ENCODE data around the gene LAMB2. TPM values are rescaled to one million over a fixed set of nuclear protein-coding genes. Genes with fewer than 3 reads are reported as not detected.

LAMB2 gene
- total RNA-seq, 4 donors from 2014 or later, result 293 to 476 (median 348) TPM

GRCh38 chr3:49123687-49124086 is 9.2 kb downstream of the LAMB2 start:
- Histone ChIP-seq H3K9me3 (no peaks in the 10 kb centered on the region), H3K4me3 (no peak overlapping the region), H3K4me1 (peaks cover 4 to 14% (median 8%) of the 10 kb centered on the region in 4 donors), H3K27ac (no peak overlapping the region), H3K27me3 (no peaks in the 10 kb centered on the region), H3K36me3 (peaks cover 0 to 51% (median 0%) of the 10 kb centered on the region in 3 donors)
- DNase-seq, result no peak
- TF ChIP-seq CTCF (IDR thresholded peaks at IDR 0.05), result no peak
- TF ChIP-seq POLR2A (IDR thresholded peaks at IDR 0.05), result no peak

DNA sequence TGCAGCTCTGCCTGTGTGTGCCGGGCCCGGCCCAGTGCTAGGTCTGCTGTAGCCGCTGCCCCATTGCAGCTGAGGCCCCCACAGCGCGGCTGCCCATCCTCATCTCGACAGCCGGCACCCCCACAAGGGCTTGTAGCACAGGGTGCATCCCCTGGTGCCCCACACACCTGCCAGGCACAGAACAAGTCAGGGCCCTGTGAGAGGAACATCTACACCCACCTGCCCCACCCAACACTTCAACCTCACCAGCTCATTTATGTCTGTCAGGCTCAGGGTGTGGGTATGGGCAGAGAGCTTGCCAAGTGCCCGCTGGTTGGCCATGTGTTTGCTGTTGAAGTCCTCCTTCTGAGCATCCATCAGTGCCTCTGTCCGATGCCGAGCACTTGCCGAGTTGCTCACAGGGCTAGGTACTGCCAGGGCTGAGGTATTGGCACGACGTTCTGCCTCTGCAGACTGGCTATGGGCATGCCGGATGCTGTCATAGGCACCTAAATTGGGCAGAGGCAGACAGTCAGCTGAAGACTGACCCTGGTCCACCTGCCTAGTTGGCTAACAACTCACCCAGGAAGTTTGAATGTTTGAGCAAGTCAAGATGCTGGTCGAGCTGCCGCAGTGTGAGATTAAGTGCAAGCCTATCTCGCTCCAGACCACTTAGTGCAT is 9.8 kb downstream of the LAMB2 start:
- no peak for DNase-seq
- no peaks in the 10 kb centered on the region for H3K27me3 ChIP-seq
- H3K27ac ChIP-seq, result no peak overlapping the region
- no peaks in the 10 kb centered on the region for H3K9me3 ChIP-seq
- H3K36me3 ChIP-seq, result peaks cover 0 to 58% (median 0%) of the 10 kb centered on the region in 3 donors
- H3K4me3 ChIP-seq, result no peak overlapping the region
- peaks cover 4 to 14% (median 8%) of the 10 kb centered on the region in 4 donors for H3K4me1 ChIP-seq
- TF ChIP-seq CTCF (IDR thresholded peaks at IDR 0.05), result no peak
- no peak for TF ChIP-seq POLR2A (IDR thresholded peaks at IDR 0.05)

DNA sequence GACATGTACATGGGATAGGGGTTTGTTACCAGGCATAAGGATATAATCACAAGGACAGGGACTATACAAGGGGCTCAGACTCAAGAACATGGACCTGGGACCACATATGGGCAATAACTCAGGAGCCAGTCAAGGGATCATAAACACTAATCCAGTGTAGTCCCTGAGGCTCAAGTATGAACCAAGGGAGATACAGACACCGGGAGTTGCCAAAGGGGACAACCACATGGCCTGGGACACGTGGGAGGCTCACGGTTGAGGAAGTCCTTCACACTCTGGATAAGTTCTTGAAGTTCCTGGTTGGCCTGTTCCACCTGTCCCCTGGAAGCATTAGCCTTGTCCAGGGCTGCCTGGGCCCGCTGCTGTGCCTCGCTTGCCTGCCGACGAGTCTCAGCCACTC is 10.4 kb downstream of the LAMB2 start:
- Histone ChIP-seq H3K4me1 (peaks cover 4 to 14% (median 8%) of the 10 kb centered on the region in 4 donors), H3K27ac (no peak overlapping the region), H3K36me3 (peaks cover 0 to 64% (median 0%) of the 10 kb centered on the region in 3 donors), H3K4me3 (no peak overlapping the region), H3K27me3 (no peaks in the 10 kb centered on the region), H3K9me3 (no peaks in the 10 kb centered on the region)
- DNase-seq, result no peak
- TF ChIP-seq POLR2A (IDR thresholded peaks at IDR 0.05) (no peak), CTCF (IDR thresholded peaks at IDR 0.05) (no peak)

- H3K36me3 ChIP-seq, result peaks cover 0 to 68% (median 0%) of the 10 kb centered on the region in 3 donors
Measured at GRCh38 chr3:49122022-49122421, 10.8 kb downstream of the LAMB2 start.

GRCh38 chr3:49121132-49121736 is 11.6 kb downstream of the LAMB2 start:
- Histone ChIP-seq H3K36me3 (peaks cover 0 to 68% (median 0%) of the 10 kb centered on the region in 3 donors), H3K27me3 (no peaks in the 10 kb centered on the region), H3K9me3 (no peaks in the 10 kb centered on the region), H3K4me1 (peaks cover 4 to 14% (median 8%) of the 10 kb centered on the region in 4 donors), H3K4me3 (peak overlapping the region; percentile 96 to 100 (median 96)), H3K27ac (peak overlapping the region; percentile 92 to 97 (median 93))
- DNase-seq, result peak in 1 of 3 donors; percentile 49
- TF ChIP-seq POLR2A (IDR thresholded peaks at IDR 0.05), result no peak
- TF ChIP-seq CTCF (IDR thresholded peaks at IDR 0.05), result no peak

More at GRCh38 chr3:49122022-49122421, 10.8 kb downstream of the LAMB2 start:
- no peak for TF ChIP-seq CTCF (IDR thresholded peaks at IDR 0.05)
- no peak for TF ChIP-seq POLR2A (IDR thresholded peaks at IDR 0.05)
- Histone ChIP-seq H3K9me3 (no peaks in the 10 kb centered on the region), H3K27me3 (no peaks in the 10 kb centered on the region), H3K27ac (no peak overlapping the region), H3K4me3 (no peak overlapping the region), H3K4me1 (peaks cover 4 to 14% (median 8%) of the 10 kb centered on the region in 4 donors)
- no peak for DNase-seq

Measured in Peyer's patch (tissue), 4 donors.